HT-29 (cell line): ENCODE measurements around the gene NUP133. TPM values are rescaled to one million over a fixed set of nuclear protein-coding genes. Genes with fewer than 3 reads are reported as not detected.
"Not testable (repeated sequence)": the region's sequence is repeated elsewhere in the genome, so short reads cannot be mapped to it uniquely, and the experiment has no call there.

Source experiments
- DNase-seq: peaks from one replicate; pipeline ENCODE4 v3.0.0-alpha.2; 2015; ENCODE audit warnings: low spot score
- total RNA-seq: library from RNA; depleted of rRNA; stranded (reverse); fragments of >200 nt; shearing (Covaris generic); gene quantifications from 2 replicates; pipeline ENCODE4 v1.2.3, GENCODE V29; 2014; rRNA removed

NUP133 gene
- total RNA-seq: 31.5 and 33.5 TPM in 2 replicates

DNA sequence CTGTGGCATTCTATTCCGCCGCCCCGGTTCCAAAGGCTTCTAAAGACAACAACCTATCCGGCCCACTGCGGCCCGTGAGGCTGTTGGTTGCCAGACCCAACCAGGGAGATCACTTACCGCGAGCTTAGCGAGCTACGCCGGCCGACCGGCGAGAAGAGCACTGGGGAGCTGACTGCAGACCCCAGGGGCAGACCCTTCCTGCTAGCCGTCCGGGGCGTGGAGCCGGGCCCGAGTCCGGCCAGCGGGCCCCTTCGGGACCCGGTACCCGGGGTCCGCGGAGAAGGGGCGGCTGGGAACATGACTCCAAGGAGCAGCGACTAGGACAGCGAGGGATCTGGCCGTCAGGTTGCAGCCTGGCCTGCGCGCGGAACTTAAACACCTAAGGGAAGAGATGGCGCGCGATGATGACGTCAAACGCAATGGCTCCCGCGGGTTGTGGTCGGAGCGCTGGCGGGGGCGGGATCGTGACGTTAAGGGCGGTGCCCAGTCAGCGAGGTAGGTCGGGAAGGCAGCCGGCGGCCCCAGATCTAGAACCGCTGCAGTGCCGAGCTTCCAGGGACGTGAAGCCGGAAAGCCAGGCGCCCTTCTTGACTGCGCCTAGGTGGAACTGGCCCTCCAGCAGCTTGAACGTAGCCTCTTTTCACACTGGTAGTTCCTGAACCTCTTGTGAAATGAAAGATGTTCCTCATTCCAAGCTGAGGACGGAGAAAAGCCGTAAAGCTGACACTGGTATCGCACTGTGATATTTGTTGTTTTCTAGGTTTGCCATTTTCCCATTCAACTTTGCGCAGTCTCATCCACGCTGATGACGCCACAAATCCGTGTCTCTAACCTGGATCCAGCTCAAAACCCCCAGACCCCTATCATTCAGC, at the start of gene NUP133:
Gene NUP133, minus strand, starts transcription at position 391 of the 872 bp plus-strand sequence. Its CDS starts 92 bp downstream, at position 299.
- peak; percentile 99 for DNase-seq

DNA sequence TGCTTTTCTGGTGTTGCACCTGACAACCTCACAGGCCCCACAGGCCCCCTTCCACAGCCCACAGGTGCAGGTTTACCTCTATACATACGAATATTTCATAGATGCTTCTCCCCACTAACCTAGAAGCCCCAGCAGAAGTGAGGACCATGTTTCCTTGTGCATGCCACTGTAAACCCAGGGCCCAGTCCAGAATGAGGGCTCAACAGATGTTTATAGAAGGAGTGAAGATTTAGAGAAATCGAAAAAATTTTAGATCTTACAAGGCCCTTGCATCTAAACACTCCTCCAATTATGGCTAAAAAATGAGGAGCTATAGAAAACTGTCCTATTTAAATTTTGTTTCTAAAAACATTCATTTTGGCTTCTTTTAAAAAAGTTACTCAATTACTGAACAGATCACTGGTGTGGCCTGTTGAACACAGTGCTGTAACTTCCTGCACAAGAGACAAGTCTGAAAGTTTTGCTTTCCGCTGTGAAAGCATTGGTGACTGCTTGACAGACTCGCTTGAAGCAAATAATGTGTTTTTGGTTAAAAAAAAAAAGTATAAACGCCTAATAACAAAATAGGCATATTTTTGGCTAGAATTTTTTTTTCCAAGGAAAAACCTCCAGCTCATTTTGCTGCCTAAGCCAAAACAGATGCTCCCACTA, 49.2 kb upstream of the NUP133 start:
- peak; percentile 11 for DNase-seq

- DNase-seq: no peak
Observed at GRCh38 chr1:229554886-229555621, 46.9 kb upstream of the NUP133 start.

GRCh38 chr1:229553621-229554130, 45.5 kb upstream of the NUP133 start:
- no peak for DNase-seq

DNA sequence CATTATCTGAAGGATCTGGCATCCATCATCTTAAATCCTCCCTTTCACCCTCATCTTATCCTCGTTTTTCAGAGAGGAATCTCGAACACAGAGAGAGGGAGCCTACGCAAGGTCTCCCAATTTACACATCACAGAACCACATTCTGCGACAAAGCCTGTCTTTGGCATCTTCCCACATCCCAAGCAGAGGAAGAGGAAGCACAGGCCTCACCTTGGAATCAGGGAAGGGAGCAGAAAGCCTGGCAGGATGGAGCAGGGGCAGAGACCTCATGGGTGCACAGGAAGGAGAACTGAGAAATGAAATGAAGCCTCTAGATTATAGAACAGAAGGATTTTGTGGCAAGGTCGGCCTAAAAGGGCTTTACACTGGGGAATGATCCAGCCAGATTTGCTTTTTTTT, 44.6 kb upstream of the NUP133 start:
- DNase-seq: no peak

- DNase-seq: no peak
Observed at GRCh38 chr1:229550812-229551567, 42.8 kb upstream of the NUP133 start.

DNA sequence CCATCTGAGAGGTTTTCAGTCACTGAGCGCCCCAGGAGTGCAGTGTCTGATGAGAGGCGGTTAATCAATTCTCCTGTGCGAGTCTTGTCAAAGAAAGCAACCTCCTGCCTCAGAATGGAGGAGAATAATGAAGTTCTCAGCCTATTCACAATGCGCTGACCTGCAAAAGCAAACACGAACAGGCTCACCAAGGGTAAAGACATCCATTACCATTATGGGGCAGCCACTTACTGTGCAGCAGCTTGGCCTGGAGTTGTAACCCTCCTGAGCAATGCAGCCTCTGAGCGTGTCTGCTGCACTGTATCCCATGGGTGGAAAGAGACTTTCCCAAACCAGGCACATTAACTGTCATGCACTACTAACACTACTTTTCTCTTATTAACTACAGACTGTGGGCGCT, 39.4 kb upstream of the NUP133 start:
- no peak for DNase-seq

DNA sequence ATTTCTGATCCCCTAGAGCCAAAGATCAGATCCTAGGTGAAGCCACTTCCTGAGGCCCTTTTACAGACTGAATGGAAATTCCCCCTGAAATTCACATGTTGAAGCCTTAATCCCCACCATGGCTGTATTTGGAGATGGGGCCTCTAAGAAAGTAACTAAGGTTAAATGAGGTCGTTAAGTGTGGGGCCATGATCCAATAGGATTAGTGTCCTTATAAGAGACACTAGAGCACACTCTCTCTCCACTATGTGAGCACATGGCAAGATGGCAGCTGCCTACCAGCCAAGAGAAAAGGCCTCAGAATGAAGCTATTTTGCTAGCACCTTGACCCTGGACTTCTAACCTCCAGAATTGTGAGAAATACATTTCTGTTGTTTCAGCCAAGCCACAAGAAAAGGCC, 36.4 kb upstream of the NUP133 start:
- DNase-seq: no peak

DNA sequence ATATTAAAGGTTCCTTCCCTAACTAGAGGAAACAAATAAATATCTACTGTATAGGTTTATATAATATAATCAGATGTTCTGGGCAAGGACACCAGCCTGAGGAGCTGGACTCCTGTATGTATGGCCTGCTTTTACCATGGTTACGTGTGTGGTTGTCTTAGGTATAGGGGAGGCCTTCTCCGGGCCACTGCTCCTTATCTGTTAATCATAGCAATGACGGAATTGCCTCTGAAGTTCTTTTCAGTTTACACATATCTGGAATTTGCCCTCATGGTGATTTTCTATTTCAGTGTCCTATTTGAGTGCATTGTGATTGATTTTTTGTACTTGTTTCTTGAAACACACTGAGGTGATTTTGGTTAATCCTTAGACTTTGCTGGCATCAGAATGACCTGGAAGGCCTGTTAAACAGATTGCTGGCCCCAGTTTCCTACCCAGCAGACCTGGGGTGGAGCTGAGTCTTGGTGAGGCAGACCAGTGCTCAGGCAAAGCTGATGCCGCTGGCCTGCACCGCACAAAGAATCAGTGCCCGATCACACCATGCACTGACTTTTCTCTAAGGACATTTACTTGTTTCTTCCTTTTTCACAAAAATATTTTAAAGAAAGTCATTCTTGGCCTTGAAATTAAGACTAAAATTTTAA, 31.8 kb upstream of the NUP133 start:
- DNase-seq: no peak

GRCh38 chr1:229538945-229539344, 30.8 kb upstream of the NUP133 start:
- no peak for DNase-seq

DNA sequence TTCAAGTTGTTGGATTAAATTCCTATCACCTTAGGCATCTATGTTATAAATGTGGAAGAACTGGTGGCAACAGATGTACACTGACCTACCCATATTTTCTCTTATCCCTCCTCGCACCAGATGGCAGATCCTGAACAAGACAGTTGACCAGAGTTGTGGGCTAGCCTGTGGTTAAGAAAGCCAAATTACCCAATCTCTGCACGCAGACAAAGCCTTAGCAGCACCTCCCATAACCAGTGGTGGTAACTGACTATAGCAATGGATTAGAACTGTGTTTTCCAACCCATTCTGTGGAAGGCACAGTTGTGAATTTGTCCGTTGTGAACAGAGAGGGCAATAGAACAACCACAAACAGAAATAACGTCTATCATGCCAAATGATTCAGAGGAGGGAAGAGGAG, 29.8 kb upstream of the NUP133 start:
- no peak for DNase-seq

- no peak for DNase-seq
Observed at GRCh38 chr1:229536982-229537381, 28.8 kb upstream of the NUP133 start.

DNA sequence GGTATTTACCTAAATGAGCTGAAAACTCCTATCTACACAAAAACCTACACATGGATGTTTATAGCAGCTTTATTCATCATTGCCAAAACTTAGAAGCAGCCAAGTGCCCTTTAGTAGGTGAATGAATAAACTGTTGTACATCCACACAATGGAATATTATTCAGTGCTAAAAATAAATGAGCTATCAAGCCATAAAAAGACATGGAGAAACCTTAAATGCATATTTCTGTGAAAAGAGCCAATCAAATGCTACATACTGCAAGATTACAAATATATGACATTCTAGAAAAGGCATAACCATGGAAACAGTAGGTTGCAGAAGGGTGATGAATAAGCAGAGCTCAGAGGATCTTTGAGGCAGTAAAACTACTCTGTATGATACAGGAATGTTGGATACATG, 27.1 kb upstream of the NUP133 start:
- DNase-seq: no peak

DNA sequence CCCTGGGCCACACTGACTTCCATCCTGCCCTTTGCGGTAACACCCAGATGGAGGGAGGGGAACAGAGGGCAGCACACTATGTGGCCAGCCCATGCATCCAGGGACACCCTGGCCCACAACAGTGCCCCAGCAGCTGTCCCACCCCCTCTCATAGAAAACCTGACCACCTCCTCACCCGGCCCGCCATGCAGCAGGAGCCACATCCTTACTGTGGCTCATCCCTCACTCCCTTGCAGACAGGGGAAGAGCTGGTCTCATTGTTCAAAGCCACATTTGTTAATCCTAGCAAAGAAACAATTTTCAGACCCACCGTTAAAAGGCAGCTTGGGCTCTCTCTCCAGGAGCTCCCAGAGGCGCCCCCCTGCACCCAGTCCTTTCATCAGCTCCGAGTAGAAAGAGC, 23.2 kb upstream of the NUP133 start:
- DNase-seq: no peak

GRCh38 chr1:229529639-229530038, 21.5 kb upstream of the NUP133 start:
- no peak for DNase-seq

GRCh38 chr1:229526695-229527094, 18.6 kb upstream of the NUP133 start:
- no peak for DNase-seq

- DNase-seq: no peak
Observed at GRCh38 chr1:229523052-229523451, 14.9 kb upstream of the NUP133 start.

GRCh38 chr1:229514578-229515275, 6.6 kb upstream of the NUP133 start:
- DNase-seq: peak; percentile 71

GRCh38 chr1:229511625-229512024, 3.5 kb upstream of the NUP133 start:
- not testable (repeated sequence) for DNase-seq

GRCh38 chr1:229511201-229511600, 3.1 kb upstream of the NUP133 start:
- not testable (repeated sequence) for DNase-seq
